HCT116 (cell line): ENCODE results near the gene NELL1. TPM values are rescaled to one million over a fixed set of nuclear protein-coding genes. Genes with fewer than 3 reads are reported as not detected.

Experiments
- ATAC-seq: fragments of 200-7000 bp; cut with Tn5 transposase; 2 replicates; pipeline ENCODE4 v1.9.1; 2020; ENCODE audit warnings: mild to moderate bottlenecking, moderate library complexity
- BruUV-seq: library from RNA; stranded (reverse); fragments of 400-500 nt; replicated peaks from 2 replicates; lab custom pipeline; 2021; lab: Mats Ljungman, UMichigan
- CTCF ChIA-PET: fragments of 300-600 bp; sonication (Branson Sonifier 250); formaldehyde crosslinking; loops from one replicate; lab custom pipeline; 2021; ENCODE audit warnings: antibody characterized with exemption; lab: Charles Lee
- POLR2A ChIA-PET: fragments of 300-600, 350-600 bp; sonication (Branson Sonifier 250); formaldehyde crosslinking; loops from one replicate; lab custom pipeline; 2021; ENCODE audit warnings: antibody characterized with exemption; lab: Charles Lee
- RAD21 ChIA-PET, 2 experiments: fragments of 300-600 bp; sonication (Branson Sonifier 250); formaldehyde crosslinking; loops; one replicate each; lab custom pipeline; 2023; ENCODE audit warnings: low total read pairs in 2 of 2; ENCODE audit not compliant: uncharacterized antibody in 2 of 2, unreplicated experiment in 2 of 2, low non-redundant PET in 1 of 2; lab: Charles Lee
- DNase-seq: peaks from one replicate; pipeline ENCODE4 v3.0.0-alpha.2; 2010; ENCODE audit warnings: low read depth, low spot score
- H2AFZ ChIP-seq: fragments of 200-600 bp; shearing (Covaris generic), sonication (generic); 2 replicates; pipeline ENCODE4 v1.6.1; 2017; ENCODE audit warnings: low read depth, mixed run types, mixed read lengths, antibody characterized with exemption, low read length; ENCODE audit not compliant: poor library complexity, severe bottlenecking
- H3K27ac ChIP-seq: 2 replicates; pipeline ENCODE4 v1.5.1; 2012; ENCODE audit warnings: low read depth, low read length
- H3K27me3 ChIP-seq: fragments of 200-600 bp; sonication (generic); 2 replicates; pipeline ENCODE4 v1.6.1; 2016; ENCODE audit warnings: mixed run types, low read length, mixed read lengths; ENCODE audit not compliant: insufficient read depth
- H3K36me3 ChIP-seq, 2 experiments: fragments of 200-500 bp in 1 of 2; fragments of 200-600 bp in 1 of 2; sonication (Bioruptor generic) in 1 of 2; sonication (generic) in 1 of 2; 2 replicates each; pipeline versions ENCODE4 v1.5.1 to v1.6.1; 2014 to 2016; ENCODE audit warnings: low read length in 2 of 2, inconsistent platforms in 1 of 2, mixed read lengths in 1 of 2, mixed run types in 1 of 2; ENCODE audit not compliant: insufficient read depth in 2 of 2, control insufficient read depth in 1 of 2
- H3K4me1 ChIP-seq, 2 experiments: fragments of 200-600 bp in 1 of 2; sonication (generic) in 1 of 2; 2 replicates each; pipeline versions ENCODE4 v1.5.1 to v1.6.1; 2012 to 2017; ENCODE audit warnings: low read length in 2 of 2, inconsistent platforms in 1 of 2, mild to moderate bottlenecking in 1 of 2, mixed read lengths in 1 of 2, mixed run types in 1 of 2, moderate library complexity in 1 of 2; ENCODE audit not compliant: insufficient read depth in 2 of 2, control insufficient read depth in 1 of 2
- H3K4me2 ChIP-seq: fragments of 200-600 bp; sonication (generic); 2 replicates; pipeline ENCODE4 v1.6.1; 2017; ENCODE audit warnings: mixed run types, low read length, mixed read lengths
- H3K4me3 ChIP-seq, 2 experiments: fragments of 200-600 bp in 1 of 2; sonication (generic) in 1 of 2; replicated peaks in 1 of 2; 2 replicates each; pipeline ENCODE4 v1.5.1; 2011 to 2016; ENCODE audit warnings: low read length in 2 of 2, control low read depth in 1 of 2, low read depth in 1 of 2, mild to moderate bottlenecking in 1 of 2, mixed read lengths in 1 of 2, mixed run types in 1 of 2
- H3K79me2 ChIP-seq: fragments of 200-600 bp; sonication (generic); 2 replicates; pipeline ENCODE4 v1.6.1; 2017; ENCODE audit warnings: mild to moderate bottlenecking, mixed run types, low read length, moderate library complexity, mixed read lengths; ENCODE audit not compliant: insufficient read depth
- H3K9ac ChIP-seq: fragments of 200-600 bp; sonication (generic); 2 replicates; pipeline ENCODE4 v1.6.1; 2016; ENCODE audit warnings: low read length, mixed read lengths
- H3K9me2 ChIP-seq: fragments of 200-600 bp; sonication (generic), shearing (Covaris generic); 2 replicates; pipeline ENCODE4 v1.6.1; 2017; ENCODE audit warnings: mixed run types, mild to moderate bottlenecking, moderate library complexity; ENCODE audit not compliant: insufficient read depth
- H3K9me3 ChIP-seq, 2 experiments: fragments of 200-500 bp in 1 of 2; fragments of 200-600 bp in 1 of 2; sonication (Bioruptor generic) in 1 of 2; sonication (generic) in 1 of 2; 2 replicates each; pipeline ENCODE4 v1.6.1; 2014 to 2017; ENCODE audit warnings: low read length in 2 of 2, mixed read lengths in 2 of 2, inconsistent platforms in 1 of 2, low read depth in 1 of 2, mild to moderate bottlenecking in 1 of 2, mixed run types in 1 of 2, moderate library complexity in 1 of 2; ENCODE audit not compliant: control insufficient read depth in 1 of 2, insufficient read depth in 1 of 2
- H4K20me1 ChIP-seq: fragments of 200-600 bp; sonication (generic), shearing (Covaris generic); 2 replicates; pipeline ENCODE4 v1.6.1; 2017; ENCODE audit warnings: mixed run types, mild to moderate bottlenecking, moderate library complexity; ENCODE audit not compliant: insufficient read depth
- ATF3 ChIP-seq: IDR thresholded peaks from 2 replicates; pipeline ENCODE4 v1.6.1; 2012
- EZH2 ChIP-seq: fragments of 200-600 bp; sonication (generic); IDR thresholded peaks from 2 replicates; pipeline ENCODE4 v1.6.1; 2017; ENCODE audit warnings: antibody characterized with exemption, mixed run types
- POLR2AphosphoS5 ChIP-seq: IDR thresholded peaks from 2 replicates; pipeline ENCODE4 v1.6.1; 2011; ENCODE audit warnings: mild to moderate bottlenecking, low read depth, low read length, moderate library complexity
- SIN3A ChIP-seq: IDR thresholded peaks from 2 replicates; pipeline ENCODE4 v1.6.1; 2012; ENCODE audit warnings: low read depth
- SRF ChIP-seq: IDR thresholded peaks from 2 replicates; pipeline ENCODE4 v1.6.1; 2012; ENCODE audit warnings: low read depth
- TCF7L2 ChIP-seq: IDR thresholded peaks from 2 replicates; pipeline ENCODE4 v1.7.0; 2011; ENCODE audit warnings: borderline replicate concordance, inconsistent platforms; ENCODE audit not compliant: insufficient read depth, insufficient read length; ENCODE audit errors: extremely low read depth
- ZBTB33 ChIP-seq: IDR thresholded peaks from 2 replicates; pipeline ENCODE4 v1.6.1; 2011; ENCODE audit warnings: mild to moderate bottlenecking, low read length, moderate library complexity; ENCODE audit not compliant: insufficient replicate concordance; ENCODE audit errors: extremely low read depth
- ZFX ChIP-seq: fragments of 450-650 bp; IDR thresholded peaks from 2 replicates; pipeline ENCODE4 v1.6.1; 2017
- ZNF274 ChIP-seq: fragments of 200-500 bp; sonication (Bioruptor generic); IDR thresholded peaks from 2 replicates; pipeline ENCODE4 v1.6.1; 2014; ENCODE audit warnings: mild to moderate bottlenecking, low read depth, low read length, inconsistent platforms
- intact Hi-C: fragments of 100-400 bp; cut with micrococcal nuclease; formaldehyde crosslinking; loops from 2 replicates; pipeline ENCODE4 v1.10.0; 2022
- total RNA-seq: library from RNA; stranded (reverse); gene quantifications from one replicate; pipeline ENCODE4 v1.2.1, GENCODE V29; 2021; ENCODE audit not compliant: unreplicated experiment

NELL1 gene
- total RNA-seq, 1 experiment from 2014 or later = not detected

GRCh38 chr11:21560466-21560975 is 891.1 kb downstream of the NELL1 start:
- TF ChIP-seq TCF7L2 = no peak
- no peak for TF ChIP-seq ZBTB33
- no peak for TF ChIP-seq SIN3A
- TF ChIP-seq SRF = no peak
- TF ChIP-seq EZH2 = no peak
- no peak for TF ChIP-seq POLR2AphosphoS5
- TF ChIP-seq ATF3 = no peak
- TF ChIP-seq ZNF274 = no peak
- no peak for TF ChIP-seq ZFX
- TF ChIP-seq, all 23 proteins: peak for 0
- ATAC-seq (no peak), DNase-seq (no peak)
- Histone ChIP-seq H3K36me3 (no peaks in the 10 kb centered on the region), H3K27me3 (no peaks in the 10 kb centered on the region), H3K9ac (no peak overlapping the region), H3K4me1 (no peaks in the 10 kb centered on the region), H3K4me2 (no peak overlapping the region), H3K9me2 (no peaks in the 10 kb centered on the region), H3K79me2 (no peaks in the 10 kb centered on the region), H3K9me3 (peaks cover 13 to 34% of the 10 kb centered on the region in 2 experiments; a peak in 2 of 4 replicates), H2AFZ (no peak overlapping the region), H3K27ac (no peak overlapping the region), H4K20me1 (no peaks in the 10 kb centered on the region), H3K4me3 (no peak overlapping the region)
- CTCF ChIA-PET = no interaction called here
- no TSS peak for BruUV-seq
- intact Hi-C loops = no loop called here
- RAD21 ChIA-PET = no interaction called here
- POLR2A ChIA-PET = no interaction called here
